Right lung (tissue), 5 donors: Measurements from ENCODE around the gene NAT16. TPM values are rescaled to one million over a fixed set of nuclear protein-coding genes. Genes with fewer than 3 reads are reported as not detected.

Experiments used
- DNase-seq, 2 donors: peaks; one replicate each; pipeline ENCODE4 v3.0.0-alpha.2; 2013
- polyA plus RNA-seq, 5 donors: library from polyadenylated mRNA; unstranded; fragments of 120-200 nt; gene quantifications; one replicate each; pipeline versions ENCODE4 v1.2.1 to v1.2.3, GENCODE V29; 2013; ENCODE audit warnings: inconsistent platforms in 1 of 5, low replicate concordance in 1 of 5; ENCODE audit not compliant: insufficient read length in 5 of 5, insufficient read depth in 1 of 5

Gene NAT16
- polyA plus RNA-seq, 5 donors = 0.05 to 0.12 (median 0.08) TPM; not detected in 2

GRCh38 chr7:101171442-101171837 lies 8.7 kb downstream of the NAT16 start:
- DNase-seq = no peak

DNA sequence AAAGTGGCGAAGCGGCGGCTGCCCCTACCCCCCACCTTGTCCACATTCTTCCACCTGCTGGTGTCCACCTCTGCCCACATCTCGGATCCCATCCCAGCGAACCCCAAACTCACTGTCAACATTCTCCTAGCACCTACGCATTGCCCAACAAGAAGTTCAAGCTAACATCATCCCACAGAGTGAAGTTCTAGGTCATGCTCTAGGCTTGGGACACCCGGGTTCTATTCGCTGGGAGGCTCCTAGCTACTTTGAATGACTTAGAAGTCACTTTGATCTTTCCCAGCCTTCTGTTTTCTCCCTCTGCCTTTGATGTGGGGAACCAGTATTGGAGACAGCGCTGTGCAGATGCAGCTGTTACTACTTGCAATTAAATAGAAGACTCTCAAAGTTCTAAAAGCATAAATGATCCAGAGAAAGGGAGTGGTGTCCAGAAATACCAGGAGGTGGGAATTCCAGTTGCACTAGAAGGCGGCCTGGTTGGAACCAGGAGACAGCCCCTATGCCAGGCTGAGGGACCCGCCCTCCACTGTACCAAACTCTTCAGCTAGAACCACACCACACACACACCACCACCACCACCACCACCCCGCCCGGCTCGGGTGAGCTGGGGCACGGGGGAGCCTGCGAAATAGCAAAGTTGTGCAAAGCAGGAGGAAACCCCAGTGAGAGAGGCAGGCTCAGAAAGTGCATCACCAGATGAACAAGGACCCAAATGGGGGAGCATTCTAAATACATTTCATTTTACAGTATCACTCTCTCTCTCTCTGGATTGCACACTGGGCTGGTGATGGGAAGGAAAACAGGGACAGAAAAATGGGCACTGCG lies 9.3 kb downstream of the NAT16 start:
- no peak for DNase-seq

GRCh38 chr7:101169838-101170551 lies 10.1 kb downstream of the NAT16 start:
- DNase-seq = no peak

- DNase-seq = no peak
Measured at GRCh38 chr7:101169110-101169837, 10.8 kb downstream of the NAT16 start.

DNA sequence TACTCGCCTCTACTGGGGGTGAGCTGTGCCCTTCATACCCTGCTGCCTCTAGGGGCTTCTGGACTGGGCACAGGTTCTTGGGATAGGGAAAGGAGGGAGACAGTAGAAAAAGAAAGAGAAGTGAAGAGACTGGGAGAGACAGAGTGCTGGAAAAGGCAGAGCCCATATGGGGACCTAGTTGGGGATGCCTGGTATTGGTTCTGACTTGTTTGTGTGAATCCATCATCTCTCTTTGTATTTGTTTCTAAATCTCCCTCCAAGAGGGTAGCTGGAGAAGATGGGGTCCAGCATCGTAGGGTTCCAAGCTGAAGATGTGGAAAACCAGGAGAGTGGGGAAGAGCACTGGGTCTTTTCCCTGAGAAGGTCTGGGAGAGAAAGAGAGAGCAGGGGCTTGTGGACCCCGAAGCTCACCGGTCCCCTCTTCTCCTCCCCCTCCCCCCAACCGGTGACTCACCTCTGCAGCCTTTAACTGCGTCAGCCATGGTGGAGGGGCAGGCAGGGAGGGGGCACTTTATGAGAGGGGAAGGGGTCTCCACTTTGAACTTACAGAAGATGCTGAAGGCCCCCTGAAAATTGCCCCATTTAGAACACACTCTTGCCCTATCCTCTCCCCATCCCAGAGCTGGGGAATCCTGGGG lies 11.6 kb downstream of the NAT16 start:
- DNase-seq = no peak

DNA sequence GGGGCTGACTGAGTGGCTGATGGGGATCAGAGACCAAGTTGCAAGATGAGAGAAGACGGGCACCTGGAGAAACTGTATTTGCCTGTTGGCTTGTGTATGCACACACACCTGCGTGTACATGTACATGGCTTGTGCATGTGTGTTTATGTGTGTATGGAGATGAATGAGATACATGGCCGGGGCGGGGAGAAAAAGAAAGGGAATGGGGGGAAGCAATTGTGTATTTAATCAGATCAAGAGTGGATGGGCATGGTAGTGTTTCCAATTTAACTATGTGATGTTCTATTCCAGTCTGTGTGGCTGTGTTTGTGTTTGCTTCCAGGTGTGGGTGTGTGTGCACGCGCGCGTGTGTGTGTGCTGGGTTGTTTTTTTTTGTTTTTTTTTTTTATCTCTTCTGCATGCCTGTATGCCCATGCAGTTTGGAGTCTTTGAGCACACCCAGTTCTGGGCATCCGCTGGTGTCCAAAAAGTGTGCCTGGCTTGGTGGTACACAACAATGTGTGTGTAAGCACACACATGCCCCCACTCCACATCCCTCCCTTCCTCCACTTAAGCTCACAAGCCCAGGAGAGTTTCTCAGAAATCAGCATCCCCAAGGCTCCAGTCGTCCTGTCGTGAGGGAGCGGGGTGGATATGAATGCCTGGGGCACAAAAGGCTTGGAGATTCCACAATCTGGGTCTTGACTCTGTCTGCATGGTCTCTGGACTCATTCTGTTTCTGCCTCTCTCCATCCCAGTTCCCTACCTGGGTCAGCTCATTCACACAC lies 12.3 kb downstream of the NAT16 start:
- no peak for DNase-seq

GRCh38 chr7:101166909-101167644 lies 13.0 kb downstream of the NAT16 start:
- DNase-seq = no peak

DNA sequence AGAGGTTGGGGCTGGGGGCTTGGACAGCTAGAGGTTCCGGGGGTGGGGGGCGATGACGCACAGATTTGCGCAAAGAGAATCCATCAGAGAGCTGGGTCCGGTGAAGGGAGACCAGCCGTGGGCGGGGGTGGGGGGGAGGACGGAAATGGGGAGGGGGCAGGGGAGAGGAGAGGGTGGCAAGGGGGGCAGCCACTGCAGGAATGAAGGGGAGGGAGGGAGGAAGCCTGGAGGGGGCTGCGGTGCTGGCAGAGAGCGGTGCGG lies 13.5 kb downstream of the NAT16 start:
- DNase-seq = no peak

GRCh38 chr7:101165958-101166647 lies 14.0 kb downstream of the NAT16 start:
- no peak for DNase-seq

GRCh38 chr7:101165075-101165957 lies 14.8 kb downstream of the NAT16 start, which contains the start of gene VGF:
Gene VGF (minus strand): TSS chr7:101165569. CDS start chr7:101164843, 726 bp downstream.
- DNase-seq = peak; percentile 85 to 86

DNA sequence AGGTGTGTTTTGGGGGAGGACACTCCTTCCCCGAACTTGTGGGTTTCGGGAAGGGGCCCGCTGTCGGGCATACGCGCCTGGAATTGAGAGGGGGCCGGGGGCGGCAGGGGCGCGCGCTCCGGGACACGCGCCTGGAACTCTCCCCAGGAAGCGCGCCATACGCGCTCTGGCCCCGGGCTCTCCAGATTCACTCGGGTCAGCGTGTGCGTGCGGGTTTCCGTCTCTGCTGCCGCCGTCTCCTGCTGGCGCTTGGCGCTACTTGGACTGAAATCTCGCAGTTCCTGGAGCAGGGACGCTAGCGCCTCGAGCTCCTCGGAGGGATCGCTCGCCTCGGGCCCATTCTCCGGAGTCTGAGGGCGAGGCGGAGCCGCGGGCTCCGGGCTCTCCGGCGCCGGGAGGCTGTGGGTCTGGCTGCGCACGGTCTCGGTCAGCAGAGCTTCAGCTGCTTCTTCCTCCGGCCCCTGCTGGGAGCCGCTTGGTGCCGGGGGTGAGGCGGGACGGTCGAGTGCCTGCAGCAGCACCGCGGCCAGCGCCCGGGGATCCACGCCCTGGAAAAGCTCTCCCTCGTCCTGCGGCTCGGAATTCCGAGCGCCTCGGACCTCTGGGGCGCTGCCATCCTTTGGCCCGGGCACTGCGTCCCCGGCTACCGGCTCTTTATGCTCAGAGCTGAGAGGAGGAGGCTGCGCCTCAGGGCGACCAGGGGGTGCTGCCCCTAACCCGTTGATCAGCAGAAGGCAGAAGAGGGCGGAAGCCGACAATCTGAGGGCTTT lies 15.8 kb downstream of the NAT16 start:
- DNase-seq = no peak

GRCh38 chr7:101163279-101164070 lies 16.6 kb downstream of the NAT16 start:
- no peak for DNase-seq

DNA sequence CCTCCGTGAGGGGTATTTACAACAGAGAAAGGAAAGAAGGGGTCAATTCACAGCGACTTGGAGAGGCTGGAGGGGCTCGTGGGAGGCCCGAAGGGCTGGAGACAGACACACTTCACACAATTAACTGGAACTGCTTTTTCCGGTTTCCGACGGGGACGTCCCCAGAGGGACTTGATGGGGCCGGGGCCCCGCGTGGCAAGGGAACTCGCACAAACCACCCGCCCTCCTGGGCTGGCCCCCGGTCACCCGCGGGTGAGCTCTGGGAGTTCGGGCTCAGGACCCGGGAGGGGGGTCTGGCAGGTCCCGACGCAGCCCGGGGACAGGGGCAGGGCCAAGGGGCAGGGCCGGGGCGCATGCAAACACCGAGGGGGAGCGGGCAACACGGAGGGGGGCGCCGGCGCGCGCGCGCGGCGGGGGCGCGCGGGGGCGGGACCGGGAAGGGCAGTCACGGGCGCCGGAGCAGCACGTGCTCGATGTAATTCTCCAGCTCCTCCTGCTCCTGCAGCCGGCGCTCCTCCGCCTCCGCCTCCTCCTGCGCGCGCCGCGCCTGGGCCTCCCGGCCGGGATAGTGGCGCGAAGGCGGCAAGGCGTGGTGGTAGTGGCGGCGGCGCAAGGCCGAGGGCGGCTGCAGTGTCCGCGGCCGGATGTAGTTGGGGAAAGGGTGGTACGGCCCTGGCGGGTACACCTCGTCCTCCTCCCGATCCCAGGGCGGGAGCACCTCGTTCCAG lies 17.4 kb downstream of the NAT16 start:
- DNase-seq = no peak

DNA sequence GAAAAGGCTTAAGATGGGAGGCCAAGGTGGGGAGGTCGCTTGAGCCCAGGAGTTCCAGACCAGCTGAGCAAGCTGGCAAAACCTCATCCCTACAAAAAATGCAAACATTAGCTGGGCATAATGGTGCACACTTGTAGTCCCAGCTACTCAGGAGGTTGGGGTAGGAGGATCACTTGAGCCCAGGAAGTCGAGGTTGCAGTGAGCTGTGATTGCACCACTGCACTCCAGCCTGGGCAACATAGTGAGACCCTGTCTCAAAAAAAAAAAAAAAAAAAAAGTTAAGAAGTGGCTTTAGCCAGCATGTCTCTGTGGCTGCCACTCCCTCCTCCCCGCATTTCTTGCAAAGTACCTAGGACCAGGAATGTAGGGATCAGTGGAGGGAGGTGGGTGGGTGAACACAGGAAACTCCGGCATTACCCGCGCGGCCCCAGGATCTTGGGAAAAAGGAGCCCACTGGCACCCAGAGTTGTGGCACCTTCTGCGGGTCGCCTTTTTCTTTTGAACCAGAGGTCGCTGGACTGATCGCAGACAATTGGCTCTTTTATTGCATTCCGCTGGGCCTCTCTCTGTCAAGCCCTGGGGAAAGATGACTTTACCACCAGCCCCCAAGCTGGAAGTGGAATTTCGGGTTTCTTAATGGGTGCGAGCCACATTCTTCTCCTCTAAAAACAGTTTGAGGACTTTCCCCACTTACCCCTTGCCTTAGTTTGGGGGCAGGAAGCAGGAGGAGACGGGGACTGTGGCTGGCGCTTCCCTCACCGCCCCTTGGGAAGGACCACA lies 18.2 kb downstream of the NAT16 start:
- no peak for DNase-seq

DNA sequence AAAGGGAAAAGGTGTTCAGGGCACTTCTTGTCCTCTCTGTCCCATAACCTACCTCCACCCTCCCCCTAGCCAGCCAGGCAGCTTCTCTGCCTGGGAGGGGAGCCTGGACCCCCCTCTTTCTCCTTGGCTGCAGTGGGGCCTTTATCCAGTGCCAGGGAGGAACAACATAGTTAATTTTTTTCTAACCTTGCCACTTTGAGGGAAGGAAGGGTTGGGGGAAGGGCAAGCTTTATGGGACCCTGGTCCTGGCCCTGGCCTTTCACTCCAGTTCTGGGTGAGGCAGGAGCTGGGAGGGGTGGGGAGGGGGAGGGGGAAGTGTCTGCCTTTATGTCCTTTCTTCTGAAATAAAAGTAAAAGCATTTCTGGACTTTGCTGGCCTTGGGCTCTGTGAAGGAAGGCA lies 19.2 kb downstream of the NAT16 start:
- DNase-seq = no peak
